Measurements from ENCODE around the gene TWIST1.

Gene TWIST1

DNA sequence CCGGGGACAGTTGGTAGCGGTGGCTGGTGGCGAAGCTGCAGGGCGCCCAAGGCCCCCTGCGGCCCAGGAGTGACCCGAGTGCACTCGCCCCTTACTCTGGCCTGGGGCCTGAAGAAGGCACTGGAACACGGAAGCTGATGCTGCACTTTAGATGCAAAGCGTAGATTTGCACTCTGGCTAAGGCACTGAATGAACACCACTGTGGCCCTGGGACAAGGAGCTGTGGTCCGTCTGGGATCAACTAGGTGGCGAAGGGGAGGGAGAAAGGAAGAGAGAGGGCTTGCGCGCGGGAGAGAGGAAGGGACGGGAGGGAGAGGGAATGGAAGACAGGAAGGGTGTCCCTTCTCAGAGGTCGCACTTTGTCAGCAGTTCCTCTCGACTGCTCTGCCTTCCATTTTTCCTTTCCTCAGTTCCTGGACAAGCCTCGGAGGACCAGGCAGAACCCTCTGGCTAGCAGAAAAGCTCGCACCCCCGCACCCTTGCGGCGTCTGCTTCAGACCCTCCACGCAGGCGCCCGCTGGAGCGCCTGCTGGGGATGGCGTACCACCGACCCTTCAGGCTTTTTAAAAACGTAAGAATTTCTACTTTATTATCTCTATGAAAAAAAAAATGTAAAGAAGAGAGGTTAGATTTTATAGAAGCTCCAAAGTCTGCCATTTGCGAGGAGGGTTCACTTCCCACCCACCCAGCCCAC, 26.6 kb upstream of the TWIST1 start:
- Histone ChIP-seq H3K27me3 (replicated peaks; ENCODE audit: control insufficient read depth, insufficient read depth, low read length) (no peaks in the 10 kb centered on the region; the same call in none of the 2 replicates), H3K4me3 (replicated peaks; ENCODE audit: low read depth, low read length) (no peak overlapping the region), H3K36me3 (ENCODE audit: control insufficient read depth, insufficient read depth, low read length) (no peaks in the 10 kb centered on the region)
- TF ChIP-seq, protein P1, sequence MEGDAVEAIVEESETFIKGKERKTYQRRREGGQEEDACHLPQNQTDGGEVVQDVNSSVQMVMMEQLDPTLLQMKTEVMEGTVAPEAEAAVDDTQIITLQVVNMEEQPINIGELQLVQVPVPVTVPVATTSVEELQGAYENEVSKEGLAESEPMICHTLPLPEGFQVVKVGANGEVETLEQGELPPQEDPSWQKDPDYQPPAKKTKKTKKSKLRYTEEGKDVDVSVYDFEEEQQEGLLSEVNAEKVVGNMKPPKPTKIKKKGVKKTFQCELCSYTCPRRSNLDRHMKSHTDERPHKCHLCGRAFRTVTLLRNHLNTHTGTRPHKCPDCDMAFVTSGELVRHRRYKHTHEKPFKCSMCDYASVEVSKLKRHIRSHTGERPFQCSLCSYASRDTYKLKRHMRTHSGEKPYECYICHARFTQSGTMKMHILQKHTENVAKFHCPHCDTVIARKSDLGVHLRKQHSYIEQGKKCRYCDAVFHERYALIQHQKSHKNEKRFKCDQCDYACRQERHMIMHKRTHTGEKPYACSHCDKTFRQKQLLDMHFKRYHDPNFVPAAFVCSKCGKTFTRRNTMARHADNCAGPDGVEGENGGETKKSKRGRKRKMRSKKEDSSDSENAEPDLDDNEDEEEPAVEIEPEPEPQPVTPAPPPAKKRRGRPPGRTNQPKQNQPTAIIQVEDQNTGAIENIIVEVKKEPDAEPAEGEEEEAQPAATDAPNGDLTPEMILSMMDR (IDR thresholded peaks at IDR 0.05; ENCODE audit: insufficient read depth, low read length, poor library complexity, severe bottlenecking), result no peak
- DNase-seq (ENCODE audit: extremely low read depth, insufficient read length), result no peak

DNA sequence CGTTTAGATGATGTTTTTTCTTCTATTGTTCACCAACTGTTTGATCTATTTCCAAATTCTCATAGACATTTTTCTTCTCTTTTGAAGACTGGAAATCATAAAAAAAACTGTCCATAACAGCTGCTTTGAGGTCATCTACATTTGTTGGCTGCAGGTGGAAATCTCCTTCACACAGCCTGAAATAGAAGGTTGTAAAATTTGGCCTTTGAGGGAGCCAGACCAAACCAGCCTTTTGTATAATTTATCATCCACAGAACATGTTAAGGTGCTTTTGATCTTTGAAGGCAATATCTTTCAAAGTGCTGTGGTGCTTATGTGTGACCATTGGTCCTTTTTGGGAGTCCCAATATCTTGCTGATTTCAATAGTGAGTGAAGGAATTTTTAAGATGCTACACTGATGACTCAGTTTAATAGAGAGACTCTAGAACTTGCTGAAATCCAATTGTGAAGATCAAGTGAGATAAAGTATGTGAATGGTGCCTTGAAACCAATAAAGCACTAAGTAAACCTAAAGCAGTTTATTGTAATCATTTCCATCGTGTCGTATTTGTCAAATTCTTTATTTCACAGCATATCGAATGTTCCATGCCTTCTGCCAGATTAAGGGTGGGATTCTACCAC, 22.4 kb upstream of the TWIST1 start:
- Histone ChIP-seq H3K36me3 (ENCODE audit: control insufficient read depth, insufficient read depth, low read length) (no peaks in the 10 kb centered on the region), H3K27me3 (replicated peaks; ENCODE audit: control insufficient read depth, insufficient read depth, low read length) (no peaks in the 10 kb centered on the region), H3K4me3 (replicated peaks; ENCODE audit: low read depth, low read length) (no peak overlapping the region)
- no peak for DNase-seq (ENCODE audit: extremely low read depth, insufficient read length)
- TF ChIP-seq, protein P1 (IDR thresholded peaks at IDR 0.05; ENCODE audit: insufficient read depth, low read length, poor library complexity, severe bottlenecking), result no peak

DNA sequence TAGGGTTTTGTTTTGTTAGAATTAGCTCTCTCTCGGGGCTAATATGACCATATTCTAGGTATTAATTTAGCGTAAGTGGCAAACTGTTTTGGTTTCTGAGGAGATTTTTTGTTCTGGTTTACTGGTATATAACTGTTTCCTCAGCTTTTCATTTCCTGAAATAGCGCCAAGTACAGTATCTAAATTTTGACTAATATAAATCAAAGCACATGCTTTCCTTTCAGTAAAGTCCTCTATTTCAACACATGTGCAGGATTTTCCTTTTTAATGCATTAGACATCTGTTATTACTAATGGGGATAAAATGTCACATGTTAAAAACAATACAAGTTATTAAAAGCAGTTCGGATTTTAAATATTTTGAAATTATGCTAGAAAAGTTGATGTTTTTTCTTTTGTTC, 16.4 kb upstream of the TWIST1 start:
- DNase-seq (ENCODE audit: extremely low read depth, insufficient read length), result no peak
- TF ChIP-seq, protein P1 (IDR thresholded peaks at IDR 0.05; ENCODE audit: insufficient read depth, low read length, poor library complexity, severe bottlenecking), result no peak
- no peak overlapping the region for H3K4me3 ChIP-seq (replicated peaks; ENCODE audit: low read depth, low read length)
- no peaks in the 10 kb centered on the region for H3K27me3 ChIP-seq (replicated peaks; ENCODE audit: control insufficient read depth, insufficient read depth, low read length)
- no peaks in the 10 kb centered on the region for H3K36me3 ChIP-seq (ENCODE audit: control insufficient read depth, insufficient read depth, low read length)

DNA sequence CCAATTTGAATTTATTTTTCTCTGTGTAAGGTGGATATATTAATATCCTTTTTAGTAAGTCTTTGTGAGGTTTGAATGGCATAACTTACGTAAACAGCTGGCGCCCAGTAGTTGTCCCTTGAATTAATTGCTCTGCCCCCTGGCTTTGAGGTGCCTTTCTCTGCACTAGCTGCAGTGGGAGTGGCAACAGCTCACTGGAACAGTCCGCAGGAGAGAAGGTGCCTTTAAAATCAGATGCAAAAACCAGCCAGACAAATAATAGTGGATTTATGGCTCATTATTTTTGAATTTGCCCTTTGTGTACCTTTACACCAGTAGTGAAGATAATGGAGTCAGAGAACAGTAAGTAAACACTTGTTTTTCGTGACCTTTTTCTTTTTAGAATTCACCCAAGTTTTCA, 16.0 kb upstream of the TWIST1 start:
- Histone ChIP-seq H3K27me3 (replicated peaks; ENCODE audit: control insufficient read depth, insufficient read depth, low read length) (no peaks in the 10 kb centered on the region), H3K36me3 (ENCODE audit: control insufficient read depth, insufficient read depth, low read length) (no peaks in the 10 kb centered on the region), H3K4me3 (replicated peaks; ENCODE audit: low read depth, low read length) (no peak overlapping the region)
- DNase-seq (ENCODE audit: extremely low read depth, insufficient read length), result no peak
- TF ChIP-seq, protein P1 (IDR thresholded peaks at IDR 0.05; ENCODE audit: insufficient read depth, low read length, poor library complexity, severe bottlenecking), result no peak

DNA sequence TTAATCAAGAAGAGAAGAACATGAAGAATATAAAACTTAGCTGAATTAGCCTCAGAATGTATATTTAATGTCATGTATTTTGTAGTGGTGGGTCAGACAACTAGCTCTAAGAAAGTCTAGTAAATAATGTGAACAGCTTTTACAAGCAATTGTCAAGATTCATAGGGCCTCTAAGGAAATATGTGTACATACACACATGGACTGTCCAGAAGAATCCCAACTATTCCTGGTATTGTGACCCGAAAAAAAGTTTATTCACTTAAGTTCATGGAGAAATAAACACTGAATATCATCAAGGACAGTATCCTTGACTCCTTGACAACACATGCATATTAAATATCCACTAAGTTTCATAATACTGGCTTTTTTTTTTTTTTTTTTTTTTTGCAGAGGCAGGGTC, 11.4 kb upstream of the TWIST1 start:
- Histone ChIP-seq H3K4me3 (replicated peaks; ENCODE audit: low read depth, low read length) (no peak overlapping the region), H3K27me3 (replicated peaks; ENCODE audit: control insufficient read depth, insufficient read depth, low read length) (no peaks in the 10 kb centered on the region), H3K36me3 (ENCODE audit: control insufficient read depth, insufficient read depth, low read length) (no peaks in the 10 kb centered on the region)
- TF ChIP-seq, protein P1 (IDR thresholded peaks at IDR 0.05; ENCODE audit: insufficient read depth, low read length, poor library complexity, severe bottlenecking), result no peak
- no peak for DNase-seq (ENCODE audit: extremely low read depth, insufficient read length)
